Thymus (tissue), 11 donors: ENCODE data around the gene MRPL32. TPM values are rescaled to one million over a fixed set of nuclear protein-coding genes. Genes with fewer than 3 reads are reported as not detected.

ENCODE experiments used
- DNase-seq, 9 donors: peaks; one replicate each; pipeline ENCODE4 v3.0.0-alpha.2; 2013; ENCODE audit warnings: low spot score in 9 of 9, low read depth in 6 of 9, missing footprints in 1 of 9
- H3K27ac ChIP-seq, 2 donors: one replicate each; pipeline ENCODE4 v1.5.1; 2013; ENCODE audit warnings: control low read depth in 1 of 2, low read depth in 1 of 2, low read length in 1 of 2, mild to moderate bottlenecking in 1 of 2, moderate library complexity in 1 of 2
- H3K27me3 ChIP-seq, 2 donors: one replicate each; pipeline ENCODE4 v1.5.1; 2013; ENCODE audit warnings: low read length in 1 of 2; ENCODE audit not compliant: control insufficient read depth in 2 of 2, insufficient read depth in 1 of 2
- H3K36me3 ChIP-seq, 2 donors: one replicate each; pipeline ENCODE4 v1.5.1; 2013; ENCODE audit warnings: low read length in 1 of 2, mild to moderate bottlenecking in 1 of 2, moderate library complexity in 1 of 2; ENCODE audit not compliant: control insufficient read depth in 2 of 2, insufficient read depth in 2 of 2
- H3K4me1 ChIP-seq, 2 donors: one replicate each; pipeline ENCODE4 v1.5.1; 2013; ENCODE audit warnings: low read length in 2 of 2; ENCODE audit not compliant: control insufficient read depth in 2 of 2, insufficient read depth in 2 of 2
- H3K4me3 ChIP-seq, 2 donors: one replicate each; pipeline ENCODE4 v1.5.1; 2013; ENCODE audit warnings: low read length in 2 of 2, control low read depth in 1 of 2, mild to moderate bottlenecking in 1 of 2
- H3K9me3 ChIP-seq, 2 donors: one replicate each; pipeline ENCODE4 v1.5.1; 2013; ENCODE audit warnings: low read length in 1 of 2, mild to moderate bottlenecking in 1 of 2; ENCODE audit not compliant: control insufficient read depth in 2 of 2, insufficient read depth in 1 of 2
- WGBS: extraction: QIAGEN DNeasy Blood & Tissue Kit; methylation state at CpG from one replicate; pipeline ENCODE4 v1.1.7; 2013; 5-methylcytosine and 5-hydroxymethylcytosine counted together
- polyA plus RNA-seq: library from polyadenylated mRNA; stranded (reverse); fragments of 200-250 nt; gene quantifications from one replicate; pipeline ENCODE4 v1.2.3, GENCODE V29; 2013
- total RNA-seq: library from RNA; stranded (reverse); fragments of 120-200 nt; gene quantifications from one replicate; pipeline ENCODE4 v1.2.4, GENCODE V29; 2013
- donor health status: healthy.

Gene MRPL32
- total and polyA plus RNA-seq, 2 donors, result 56.5 to 97.7 TPM

GRCh38 chr7:42922017-42922753 lies 10.0 kb upstream of the MRPL32 start:
- no peaks in the 10 kb centered on the region for H3K27me3 ChIP-seq
- no peak for DNase-seq
- WGBS, result 99% methylated on average over 3 of the region's 3 CpGs
- H3K4me3 ChIP-seq, result no peak overlapping the region
- no peak overlapping the region for H3K27ac ChIP-seq
- H3K36me3 ChIP-seq, result peaks cover 23 to 74% of the 10 kb centered on the region in 2 donors
- H3K4me1 ChIP-seq, result no peaks in the 10 kb centered on the region
- H3K9me3 ChIP-seq, result no peaks in the 10 kb centered on the region

GRCh38 chr7:42924223-42924838 lies 7.8 kb upstream of the MRPL32 start:
- 93% methylated on average over 5 of the region's 5 CpGs for WGBS
- peaks cover 0 to under 1% of the 10 kb centered on the region in 2 donors for H3K4me1 ChIP-seq
- peaks cover 15 to 64% of the 10 kb centered on the region in 2 donors for H3K36me3 ChIP-seq

DNA sequence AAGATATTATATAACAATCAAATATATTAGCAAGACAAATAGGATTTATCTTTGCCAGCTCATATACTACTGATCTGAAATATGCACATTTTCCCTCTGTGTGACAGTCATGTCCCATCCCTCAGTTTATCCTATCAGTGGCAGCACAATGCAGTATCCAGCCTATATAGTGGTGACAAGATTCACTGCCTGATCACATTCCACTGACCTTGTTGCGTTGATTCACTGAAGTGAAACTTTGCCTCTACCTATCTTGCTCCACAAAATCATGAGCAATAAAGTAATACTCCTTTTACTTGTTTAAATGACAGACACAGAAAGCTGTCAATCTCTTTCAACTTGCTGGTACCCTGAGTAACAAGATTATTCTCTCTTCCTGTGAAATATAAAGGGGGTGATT lies 6.5 kb upstream of the MRPL32 start:
- WGBS, result 92% methylated on average over 1 of the region's 1 CpG
- Histone ChIP-seq H3K36me3 (peaks cover 10 to 54% of the 10 kb centered on the region in 2 donors), H3K9me3 (no peaks in the 10 kb centered on the region), H3K4me3 (no peak overlapping the region), H3K27me3 (no peaks in the 10 kb centered on the region), H3K27ac (no peak overlapping the region), H3K4me1 (peaks cover 6 to 10% of the 10 kb centered on the region in 2 donors)
- no peak for DNase-seq

More at GRCh38 chr7:42924223-42924838, 7.8 kb upstream of the MRPL32 start:
- no peak for DNase-seq
- Histone ChIP-seq H3K27ac (no peak overlapping the region), H3K27me3 (no peaks in the 10 kb centered on the region), H3K4me3 (no peak overlapping the region), H3K9me3 (no peaks in the 10 kb centered on the region)

DNA sequence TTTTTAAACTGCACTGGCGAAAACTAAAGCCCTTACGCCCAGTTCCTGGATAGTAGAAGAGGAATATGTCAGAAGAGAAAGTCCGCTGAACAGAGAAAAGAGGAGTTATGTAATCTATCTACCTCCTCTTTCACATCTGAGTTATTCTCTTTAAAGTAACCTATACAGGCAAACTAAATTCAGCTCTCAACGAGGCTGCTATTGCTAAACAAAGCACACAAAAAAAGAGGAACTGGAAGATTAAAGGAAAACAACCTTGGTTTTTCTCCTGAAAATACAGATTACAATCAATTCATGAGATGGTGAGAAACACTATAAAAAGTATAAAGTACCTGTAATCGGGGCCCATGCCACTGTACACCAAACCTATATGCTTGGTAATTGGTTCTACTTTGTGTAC lies 6.0 kb upstream of the MRPL32 start:
- H3K4me3 ChIP-seq, result no peak overlapping the region
- peaks cover 10 to 48% of the 10 kb centered on the region in 2 donors for H3K36me3 ChIP-seq
- no peak overlapping the region for H3K27ac ChIP-seq
- 59% methylated on average over 5 of the region's 5 CpGs for WGBS
- no peaks in the 10 kb centered on the region for H3K27me3 ChIP-seq
- H3K4me1 ChIP-seq, result peaks cover 6 to 14% of the 10 kb centered on the region in 2 donors
- DNase-seq, result no peak
- H3K9me3 ChIP-seq, result no peaks in the 10 kb centered on the region

DNA sequence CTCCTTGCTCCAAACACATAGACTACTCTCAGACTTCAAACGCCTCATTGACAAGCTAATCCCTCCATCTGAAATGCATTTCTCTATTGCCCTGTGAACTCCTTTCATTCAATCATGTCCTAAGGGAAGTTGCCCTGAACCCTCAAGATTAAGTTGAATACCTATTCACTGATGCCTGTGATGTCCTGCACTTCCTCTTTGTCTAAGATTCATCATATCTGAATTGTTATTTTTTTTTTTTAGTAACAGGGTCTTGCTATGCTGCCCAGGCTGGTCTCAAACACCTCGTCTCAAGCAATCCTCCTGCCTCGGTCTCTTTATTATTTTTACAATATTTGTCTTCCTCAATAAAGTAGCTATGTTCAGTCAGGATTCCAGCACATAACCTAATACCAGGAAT lies 3.4 kb upstream of the MRPL32 start:
- Histone ChIP-seq H3K27me3 (no peaks in the 10 kb centered on the region), H3K4me1 (peaks cover 14 to 18% of the 10 kb centered on the region in 2 donors)

DNA sequence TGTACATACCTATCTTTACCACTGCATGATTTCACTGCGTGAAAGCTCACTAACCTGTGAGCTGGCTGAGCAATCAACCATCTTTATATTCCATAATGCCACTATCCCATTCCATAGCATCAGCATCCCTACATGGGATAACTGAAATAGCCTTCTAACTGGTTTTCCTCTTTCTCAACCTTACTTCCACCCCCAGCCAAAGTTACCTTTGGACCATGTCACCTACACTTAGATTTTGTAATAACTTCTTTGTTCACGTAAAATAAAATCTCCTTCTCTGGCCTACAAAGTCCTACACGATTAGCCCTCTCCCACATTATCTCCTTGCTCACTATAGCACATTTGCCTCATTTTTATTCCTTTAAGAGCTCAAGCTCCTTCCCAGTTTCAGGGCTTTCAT lies 2.7 kb upstream of the MRPL32 start:
- no peak for DNase-seq
- Histone ChIP-seq H3K27ac (no peak overlapping the region), H3K9me3 (no peaks in the 10 kb centered on the region), H3K27me3 (no peaks in the 10 kb centered on the region), H3K4me3 (no peak overlapping the region), H3K36me3 (peaks cover 10 to 23% of the 10 kb centered on the region in 2 donors), H3K4me1 (peaks cover 14 to 19% of the 10 kb centered on the region in 2 donors)
- WGBS, result 65% methylated on average over 3 of the region's 3 CpGs

More for the DNA sequence above, 3.4 kb upstream of the MRPL32 start:
- Histone ChIP-seq H3K27ac (no peak overlapping the region), H3K36me3 (peaks cover 10 to 27% of the 10 kb centered on the region in 2 donors), H3K9me3 (no peaks in the 10 kb centered on the region), H3K4me3 (no peak overlapping the region)
- 64% methylated on average over 3 of the region's 3 CpGs for WGBS
- DNase-seq, result no peak

DNA sequence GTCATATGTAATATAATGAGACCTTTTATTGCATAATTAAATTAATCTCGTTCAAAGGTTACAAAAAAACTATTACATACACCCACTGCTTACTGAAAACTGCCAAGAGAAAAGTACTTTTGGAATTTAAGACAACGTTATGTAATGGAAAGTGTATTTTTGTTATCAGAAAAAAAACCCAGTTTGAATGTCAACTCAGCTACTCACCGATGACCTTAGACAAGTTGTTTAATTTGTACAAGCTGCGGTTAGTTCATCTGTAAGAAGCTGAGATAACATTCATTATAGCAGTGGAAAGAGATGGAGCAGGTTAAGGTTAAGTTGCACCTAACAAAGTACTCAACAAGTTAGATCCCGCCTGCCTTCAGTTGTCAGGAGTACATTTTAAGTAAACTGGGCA lies 1.3 kb upstream of the MRPL32 start:
- peak in 1 of 9 donors; percentile 16 for DNase-seq

GRCh38 chr7:42931447-42931833 lies 736 bp upstream of the MRPL32 start:
- Histone ChIP-seq H3K36me3 (peaks cover 0 to 18% of the 10 kb centered on the region in 2 donors), H3K27ac (peak overlapping the region; percentile 87 to 89), H3K27me3 (no peaks in the 10 kb centered on the region), H3K9me3 (no peaks in the 10 kb centered on the region), H3K4me1 (peaks cover 14 to 19% of the 10 kb centered on the region in 2 donors), H3K4me3 (peak overlapping the region; percentile 77)
- under 1% methylated on average over 12 of the region's 12 CpGs for WGBS
- DNase-seq, result peak in 3 of 9 donors; percentile 12 to 64 (median 27)

More for the DNA sequence above, 1.3 kb upstream of the MRPL32 start:
- peaks cover 3 to 20% of the 10 kb centered on the region in 2 donors for H3K36me3 ChIP-seq
- H3K9me3 ChIP-seq, result no peaks in the 10 kb centered on the region
- no peaks in the 10 kb centered on the region for H3K27me3 ChIP-seq
- no peak overlapping the region for H3K27ac ChIP-seq
- H3K4me1 ChIP-seq, result peaks cover 14 to 19% of the 10 kb centered on the region in 2 donors
- peak overlapping the region; percentile 77 for H3K4me3 ChIP-seq
- WGBS, result 37% methylated on average over 5 of the region's 5 CpGs
